ENCODE data around the gene UBQLN4.

DNA sequence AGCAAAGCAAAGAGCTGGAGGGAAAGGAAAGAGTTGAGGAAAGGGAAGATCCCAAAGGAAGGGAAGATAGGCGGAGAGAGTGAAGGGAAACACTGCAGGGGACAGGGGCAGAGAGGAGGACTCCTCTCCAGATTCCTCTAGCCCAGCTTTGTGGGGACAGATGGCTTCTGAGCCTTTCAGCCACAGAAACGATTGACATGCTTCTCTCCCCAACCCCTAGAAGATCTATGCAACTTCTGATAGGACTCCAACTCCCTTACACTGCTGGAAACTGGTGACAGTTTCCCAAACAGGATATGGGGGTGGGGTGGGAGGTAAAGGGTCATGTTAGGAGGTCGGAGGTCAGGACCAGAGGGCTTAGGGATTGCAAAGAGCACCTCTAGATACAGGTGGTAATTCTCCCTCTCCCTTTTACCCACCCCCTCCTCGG is 22.2 kb upstream of the UBQLN4 start:
- TF ChIP-seq CTCF (IDR thresholded peaks at IDR 0.05; ENCODE audit: low read depth, low read length, missing input control), result no peak
- TF ChIP-seq HNF4G (IDR thresholded peaks at IDR 0.05), result no peak
- TF ChIP-seq, protein P1, sequence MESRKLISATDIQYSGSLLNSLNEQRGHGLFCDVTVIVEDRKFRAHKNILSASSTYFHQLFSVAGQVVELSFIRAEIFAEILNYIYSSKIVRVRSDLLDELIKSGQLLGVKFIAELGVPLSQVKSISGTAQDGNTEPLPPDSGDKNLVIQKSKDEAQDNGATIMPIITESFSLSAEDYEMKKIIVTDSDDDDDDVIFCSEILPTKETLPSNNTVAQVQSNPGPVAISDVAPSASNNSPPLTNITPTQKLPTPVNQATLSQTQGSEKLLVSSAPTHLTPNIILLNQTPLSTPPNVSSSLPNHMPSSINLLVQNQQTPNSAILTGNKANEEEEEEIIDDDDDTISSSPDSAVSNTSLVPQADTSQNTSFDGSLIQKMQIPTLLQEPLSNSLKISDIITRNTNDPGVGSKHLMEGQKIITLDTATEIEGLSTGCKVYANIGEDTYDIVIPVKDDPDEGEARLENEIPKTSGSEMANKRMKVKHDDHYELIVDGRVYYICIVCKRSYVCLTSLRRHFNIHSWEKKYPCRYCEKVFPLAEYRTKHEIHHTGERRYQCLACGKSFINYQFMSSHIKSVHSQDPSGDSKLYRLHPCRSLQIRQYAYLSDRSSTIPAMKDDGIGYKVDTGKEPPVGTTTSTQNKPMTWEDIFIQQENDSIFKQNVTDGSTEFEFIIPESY (IDR thresholded peaks at IDR 0.05), result no peak
- TF ChIP-seq EGR1 (IDR thresholded peaks at IDR 0.05; ENCODE audit: low read depth in 2 of 2), result peak; percentile 23 to 46
- peak; percentile 60 for TF ChIP-seq SP1 (IDR thresholded peaks at IDR 0.05)
- TF ChIP-seq RAD21 (IDR thresholded peaks at IDR 0.05), result peak in 1 of 2 donors; percentile 20

Data from liver (tissue), 3 donors.